ENCODE results near the gene PPP6R3. TPM values are rescaled to one million over a fixed set of nuclear protein-coding genes. Genes with fewer than 3 reads are reported as not detected.

Gene PPP6R3
- total and polyA plus RNA-seq, 11 donors, result 23.2 to 93.8 (median 81.2) TPM

DNA sequence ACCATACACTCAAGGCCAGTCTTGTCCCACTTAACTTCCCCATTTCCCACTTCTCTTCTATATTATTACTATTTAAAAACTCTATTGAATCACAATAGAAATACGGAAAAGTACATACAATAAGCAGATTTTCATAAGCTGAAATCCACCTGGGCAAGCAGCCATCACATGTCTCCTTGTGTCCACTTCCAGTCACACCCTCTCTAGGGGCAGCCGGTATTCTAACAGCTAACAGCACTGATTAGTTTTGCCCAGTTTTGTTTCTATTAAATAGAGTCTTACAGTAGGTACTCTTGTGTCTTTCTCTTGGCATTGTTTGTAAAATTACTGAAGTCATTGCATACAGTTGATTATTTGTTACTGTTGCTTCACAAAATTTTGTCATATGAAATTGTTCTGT, 37.8 kb downstream of the PPP6R3 start:
- H3K9me3 ChIP-seq, result no peaks in the 10 kb centered on the region
- H3K4me3 ChIP-seq, result no peak overlapping the region
- no peak overlapping the region for H3K27ac ChIP-seq
- no peak for TF ChIP-seq POLR2A (IDR thresholded peaks at IDR 0.05)
- TF ChIP-seq, protein P1, sequence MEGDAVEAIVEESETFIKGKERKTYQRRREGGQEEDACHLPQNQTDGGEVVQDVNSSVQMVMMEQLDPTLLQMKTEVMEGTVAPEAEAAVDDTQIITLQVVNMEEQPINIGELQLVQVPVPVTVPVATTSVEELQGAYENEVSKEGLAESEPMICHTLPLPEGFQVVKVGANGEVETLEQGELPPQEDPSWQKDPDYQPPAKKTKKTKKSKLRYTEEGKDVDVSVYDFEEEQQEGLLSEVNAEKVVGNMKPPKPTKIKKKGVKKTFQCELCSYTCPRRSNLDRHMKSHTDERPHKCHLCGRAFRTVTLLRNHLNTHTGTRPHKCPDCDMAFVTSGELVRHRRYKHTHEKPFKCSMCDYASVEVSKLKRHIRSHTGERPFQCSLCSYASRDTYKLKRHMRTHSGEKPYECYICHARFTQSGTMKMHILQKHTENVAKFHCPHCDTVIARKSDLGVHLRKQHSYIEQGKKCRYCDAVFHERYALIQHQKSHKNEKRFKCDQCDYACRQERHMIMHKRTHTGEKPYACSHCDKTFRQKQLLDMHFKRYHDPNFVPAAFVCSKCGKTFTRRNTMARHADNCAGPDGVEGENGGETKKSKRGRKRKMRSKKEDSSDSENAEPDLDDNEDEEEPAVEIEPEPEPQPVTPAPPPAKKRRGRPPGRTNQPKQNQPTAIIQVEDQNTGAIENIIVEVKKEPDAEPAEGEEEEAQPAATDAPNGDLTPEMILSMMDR (IDR thresholded peaks at IDR 0.05), result no peak
- DNase-seq, result peak in 3 of 5 donors; percentile 24 to 41 (median 40)
- intact Hi-C loops (cut with DNase I), result no loop called here
- H3K36me3 ChIP-seq, result no peaks in the 10 kb centered on the region
- WGBS, 4 donors, result 5 to 20% (median 13%) methylated on average over 2 of the region's 2 CpGs
- H3K27me3 ChIP-seq, result no peaks in the 10 kb centered on the region
- peaks cover 7 to 80% (median 63%) of the 10 kb centered on the region in 12 donors for H3K4me1 ChIP-seq
- ATAC-seq, result peak in 2 of 4 donors; percentile 49 to 66

DNA sequence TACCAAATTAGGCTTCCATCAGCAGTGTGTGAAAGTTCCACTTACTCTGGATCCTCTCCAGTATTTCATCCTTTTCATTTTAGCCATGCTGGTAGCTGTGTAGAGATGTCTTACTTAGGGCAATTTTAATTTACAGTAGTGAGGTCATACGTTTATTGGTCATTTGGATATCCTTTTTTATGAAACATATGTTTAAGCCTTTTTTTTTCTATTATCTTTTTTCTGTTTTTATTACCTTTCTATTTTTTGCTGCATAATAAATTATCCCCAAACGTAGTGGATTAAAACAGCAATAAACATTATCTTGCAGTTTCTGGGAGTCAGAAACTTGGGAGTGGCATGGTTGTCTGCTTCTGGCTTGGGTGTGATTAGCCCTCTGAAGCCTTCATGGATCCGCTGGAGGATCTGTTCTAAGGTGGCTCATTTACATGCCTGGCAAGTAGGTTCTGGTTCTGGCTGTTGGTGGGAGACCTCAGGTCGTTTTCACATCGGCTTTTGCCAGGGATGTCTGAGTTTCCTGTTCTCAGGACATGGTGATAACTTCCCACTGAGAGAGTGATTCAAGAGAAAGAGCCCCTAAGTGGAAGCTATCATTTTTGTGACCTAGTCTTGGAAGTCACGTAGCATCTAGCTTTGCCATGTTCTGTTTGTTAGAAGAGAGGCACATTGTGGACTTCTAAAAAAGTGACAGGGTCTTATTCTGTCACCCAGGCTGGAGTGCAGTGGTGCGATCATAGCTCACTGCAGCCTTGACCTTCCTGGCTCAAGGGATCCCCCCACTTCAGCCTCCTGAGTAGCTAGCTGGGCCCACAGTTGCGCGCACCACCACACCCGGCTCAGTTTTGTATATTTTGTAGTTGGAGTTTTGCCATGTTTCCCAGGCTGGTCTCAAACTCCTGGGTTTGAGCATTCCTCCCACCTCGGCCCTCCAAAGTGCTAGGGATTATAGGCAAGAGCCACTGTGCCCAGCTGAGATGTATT, 38.6 kb downstream of the PPP6R3 start:
- no peaks in the 10 kb centered on the region for H3K36me3 ChIP-seq
- 56 to 67% (median 61%) methylated on average over 11 of the region's 11 CpGs for WGBS, 4 donors
- intact Hi-C loops (cut with DNase I), result no loop called here
- ATAC-seq (peak in 2 of 4 donors; percentile 24 to 35), DNase-seq (no peak)
- no peak overlapping the region for H3K4me3 ChIP-seq
- peaks cover 7 to 87% (median 71%) of the 10 kb centered on the region in 12 donors for H3K4me1 ChIP-seq
- H3K27me3 ChIP-seq, result no peaks in the 10 kb centered on the region
- H3K9me3 ChIP-seq, result no peaks in the 10 kb centered on the region
- no peak overlapping the region for H3K27ac ChIP-seq
- TF ChIP-seq POLR2A (IDR thresholded peaks at IDR 0.05), result no peak
- TF ChIP-seq, protein P1 (IDR thresholded peaks at IDR 0.05), result no peak

DNA sequence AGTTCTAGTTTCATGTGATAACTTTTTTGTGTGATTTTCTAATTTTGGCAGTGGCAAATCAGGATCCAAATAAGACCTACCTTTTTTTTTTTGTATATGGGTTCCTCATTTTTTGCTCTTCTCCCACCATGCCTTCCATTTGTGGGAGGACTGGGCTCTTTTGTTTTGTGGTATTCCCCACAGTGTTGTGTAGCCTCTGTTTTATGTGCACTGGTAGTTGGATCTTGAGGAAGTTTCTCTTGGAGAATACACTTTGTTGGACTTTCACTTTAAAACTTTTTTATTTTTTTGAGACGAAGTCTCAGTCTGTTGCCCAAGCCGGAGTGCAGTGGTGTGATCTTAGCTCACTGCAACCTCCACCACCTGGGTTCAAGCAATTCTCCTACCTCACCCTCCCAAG, 39.7 kb downstream of the PPP6R3 start:
- TF ChIP-seq, protein P1 (IDR thresholded peaks at IDR 0.05), result no peak
- no peak for TF ChIP-seq POLR2A (IDR thresholded peaks at IDR 0.05)
- Histone ChIP-seq H3K36me3 (no peaks in the 10 kb centered on the region), H3K9me3 (no peaks in the 10 kb centered on the region), H3K4me1 (peaks cover 7 to 89% (median 78%) of the 10 kb centered on the region in 12 donors), H3K4me3 (no peak overlapping the region), H3K27me3 (no peaks in the 10 kb centered on the region), H3K27ac (no peak overlapping the region)
- ATAC-seq (no peak), DNase-seq (no peak)
- intact Hi-C loops (cut with DNase I), result no loop called here
- 61 to 85% (median 77%) methylated on average over 2 of the region's 2 CpGs for WGBS, 4 donors

DNA sequence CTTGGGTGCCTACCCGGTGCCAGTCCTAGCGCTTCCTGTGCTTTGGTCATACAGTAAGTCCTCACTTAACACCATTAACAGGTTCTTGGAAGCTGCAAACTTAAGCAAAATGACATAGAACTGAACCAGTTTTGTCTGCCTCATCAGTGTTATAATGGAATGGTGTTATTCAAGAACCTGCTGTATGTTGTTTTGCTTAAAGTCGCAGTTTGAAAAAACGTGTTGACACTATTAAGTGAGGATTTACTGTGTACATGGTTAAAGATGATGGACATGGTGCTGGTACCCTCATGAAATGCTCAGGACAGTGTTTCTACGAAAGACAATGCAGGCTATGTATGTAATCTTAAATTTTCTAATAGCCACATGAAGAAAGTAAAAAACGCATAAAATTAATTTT, 41.3 kb downstream of the PPP6R3 start:
- Histone ChIP-seq H3K27ac (no peak overlapping the region), H3K9me3 (no peaks in the 10 kb centered on the region), H3K4me3 (no peak overlapping the region), H3K27me3 (no peaks in the 10 kb centered on the region), H3K36me3 (no peaks in the 10 kb centered on the region), H3K4me1 (peaks cover 7 to 97% (median 91%) of the 10 kb centered on the region in 12 donors)
- ATAC-seq (no peak), DNase-seq (no peak)
- TF ChIP-seq, protein P1 (IDR thresholded peaks at IDR 0.05), result no peak
- 88 to 94% (median 89%) methylated on average over 6 of the region's 6 CpGs for WGBS, 4 donors
- intact Hi-C loops (cut with DNase I), result no loop called here

Data from heart left ventricle (tissue), 16 donors.